ENCODE results near the gene C3orf49. TPM values are rescaled to one million over a fixed set of nuclear protein-coding genes. Genes with fewer than 3 reads are reported as not detected.

Gene C3orf49
- polyA plus RNA-seq, 1 of the 3 experiments (the other 2 are of a cell fraction), result not detected

GRCh38 chr3:63855333-63855940, 36.3 kb downstream of the C3orf49 start:
- Histone ChIP-seq H3K4me1 (ENCODE audit: control insufficient read depth in 1 of 2, insufficient read depth in 2 of 2, low read depth in 1 of 2, low read length in 1 of 2) (no peaks in the 10 kb centered on the region), H3K79me2 (ENCODE audit: insufficient read depth) (peaks cover 84% of the 10 kb centered on the region), H3K4me3 (ENCODE audit: low read depth in 2 of 2, low read length in 1 of 2) (no peak overlapping the region), H3K27me3 (ENCODE audit: insufficient read depth) (no peaks in the 10 kb centered on the region), H3K27ac (ENCODE audit: low read depth in 2 of 2, low read length in 1 of 2) (no peak overlapping the region), H3K4me2 (no peak overlapping the region), H3K9me2 (no peaks in the 10 kb centered on the region), H3K9me3 (no peaks in the 10 kb centered on the region), H3K36me3 (replicated peaks in 1 of 2; ENCODE audit: control insufficient read depth in 1 of 2, insufficient read depth in 2 of 2, low read length in 1 of 2) (no peaks in the 10 kb centered on the region), H3K9ac (no peak overlapping the region), H3F3A (replicated peaks; ENCODE audit: insufficient read depth) (no peaks in the 10 kb centered on the region), H4K20me1 (ENCODE audit: insufficient read depth) (no peaks in the 10 kb centered on the region), H2AFZ (ENCODE audit: low read depth) (no peak overlapping the region)
- TF ChIP-seq SIN3A (IDR thresholded peaks at IDR 0.05; ENCODE audit: borderline replicate concordance, low read depth, low read length), result no peak
- TF ChIP-seq FOXM1 (IDR thresholded peaks at IDR 0.05; ENCODE audit: low read depth), result no peak
- DNase-seq, result no peak
- POLR2A ChIA-PET, result no interaction called here
- CTCF ChIA-PET, result no interaction called here
- WGBS (ENCODE audit: low lambda C conversion rate), result 82% methylated on average over 1 of the region's 1 CpG

GRCh38 chr3:63857311-63857710, 38.2 kb downstream of the C3orf49 start:
- no peak overlapping the region for H3K27ac ChIP-seq (ENCODE audit: low read depth in 2 of 2, low read length in 1 of 2)
- H2AFZ ChIP-seq (ENCODE audit: low read depth), result no peak overlapping the region
- no peaks in the 10 kb centered on the region for H3K27me3 ChIP-seq (ENCODE audit: insufficient read depth)
- H3K4me1 ChIP-seq (ENCODE audit: control insufficient read depth in 1 of 2, insufficient read depth in 2 of 2, low read depth in 1 of 2, low read length in 1 of 2), result 0 out of 4 replicates have a peak, but pooled peaks cover 0 to 5% of the 10 kb centered on the region in 2 experiments
- H3K4me2 ChIP-seq, result no peak overlapping the region
- ChIA-PET CTCF (interaction anchor here (1.8 kb wide), 1 partner anchor 507 kb away, joined by 8 read pairs; no protein-coding TSS in a partner anchor), POLR2A (no interaction called here)
- H3F3A ChIP-seq (replicated peaks; ENCODE audit: insufficient read depth), result no peaks in the 10 kb centered on the region
- TF ChIP-seq TAF1 (IDR thresholded peaks at IDR 0.05; ENCODE audit: borderline replicate concordance, low read depth, low read length), result no peak
- no peak for TF ChIP-seq RFX5 (IDR thresholded peaks at IDR 0.05; ENCODE audit: low read length)
- no peak overlapping the region for H3K9ac ChIP-seq
- WGBS (ENCODE audit: low lambda C conversion rate), result 89% methylated on average over 2 of the region's 2 CpGs
- H4K20me1 ChIP-seq (ENCODE audit: insufficient read depth), result no peaks in the 10 kb centered on the region
- no peaks in the 10 kb centered on the region for H3K9me2 ChIP-seq
- peaks cover 87% of the 10 kb centered on the region for H3K79me2 ChIP-seq (ENCODE audit: insufficient read depth)
- H3K9me3 ChIP-seq, result no peaks in the 10 kb centered on the region
- no peak overlapping the region for H3K4me3 ChIP-seq (ENCODE audit: low read depth in 2 of 2, low read length in 1 of 2)
- no peaks in the 10 kb centered on the region for H3K36me3 ChIP-seq (replicated peaks in 1 of 2; ENCODE audit: control insufficient read depth in 1 of 2, insufficient read depth in 2 of 2, low read length in 1 of 2)
- no peak for DNase-seq

GRCh38 chr3:63860776-63861175, 41.7 kb downstream of the C3orf49 start:
- H3K4me3 ChIP-seq (ENCODE audit: low read depth in 2 of 2, low read length in 1 of 2), result no peak overlapping the region
- CTCF ChIA-PET, result no interaction called here
- POLR2A ChIA-PET, result no interaction called here
- peaks cover 86% of the 10 kb centered on the region for H3K79me2 ChIP-seq (ENCODE audit: insufficient read depth)
- H3F3A ChIP-seq (replicated peaks; ENCODE audit: insufficient read depth), result no peaks in the 10 kb centered on the region
- no peak overlapping the region for H3K27ac ChIP-seq (ENCODE audit: low read depth in 2 of 2, low read length in 1 of 2)
- no peak overlapping the region for H3K4me2 ChIP-seq
- no peak overlapping the region for H2AFZ ChIP-seq (ENCODE audit: low read depth)
- H3K9me3 ChIP-seq, result no peaks in the 10 kb centered on the region
- H4K20me1 ChIP-seq (ENCODE audit: insufficient read depth), result no peaks in the 10 kb centered on the region
- DNase-seq, result no peak
- H3K9ac ChIP-seq, result no peak overlapping the region
- peaks cover 6% of the 10 kb centered on the region in 2 experiments; a peak in 2 of 4 replicates for H3K4me1 ChIP-seq (ENCODE audit: control insufficient read depth in 1 of 2, insufficient read depth in 2 of 2, low read depth in 1 of 2, low read length in 1 of 2)
- TF ChIP-seq IRF3 (IDR thresholded peaks at IDR 0.05; ENCODE audit: low read depth, low read length) (no peak), RFX5 (IDR thresholded peaks at IDR 0.05; ENCODE audit: low read length) (no peak), YY1 (IDR thresholded peaks at IDR 0.05; ENCODE audit: low read depth) (no peak), FOSL2 (IDR thresholded peaks at IDR 0.05; ENCODE audit: borderline replicate concordance, low read depth) (no peak), USF1 (IDR thresholded peaks at IDR 0.05; ENCODE audit: borderline replicate concordance, low read depth) (no peak), JUND (IDR thresholded peaks at IDR 0.05) (no peak), RXRA (IDR thresholded peaks at IDR 0.05; ENCODE audit: borderline replicate concordance, low read depth) (no peak), POLR2AphosphoS5 (IDR thresholded peaks at IDR 0.05; ENCODE audit: low read depth, low read length) (no peak), PBX3 (IDR thresholded peaks at IDR 0.05) (no peak), CHD2 (IDR thresholded peaks at IDR 0.05; ENCODE audit: low read length, partially characterized antibody) (no peak), FOXM1 (IDR thresholded peaks at IDR 0.05; ENCODE audit: low read depth) (no peak), MEF2A (IDR thresholded peaks at IDR 0.05; ENCODE audit: borderline replicate concordance, low read depth) (no peak), GATA2 (CRISPR knock-in tag; IDR thresholded peaks at IDR 0.05) (no peak), FOXJ3 (CRISPR knock-in tag; IDR thresholded peaks at IDR 0.05) (no peak)
- TF ChIP-seq, protein P1, sequence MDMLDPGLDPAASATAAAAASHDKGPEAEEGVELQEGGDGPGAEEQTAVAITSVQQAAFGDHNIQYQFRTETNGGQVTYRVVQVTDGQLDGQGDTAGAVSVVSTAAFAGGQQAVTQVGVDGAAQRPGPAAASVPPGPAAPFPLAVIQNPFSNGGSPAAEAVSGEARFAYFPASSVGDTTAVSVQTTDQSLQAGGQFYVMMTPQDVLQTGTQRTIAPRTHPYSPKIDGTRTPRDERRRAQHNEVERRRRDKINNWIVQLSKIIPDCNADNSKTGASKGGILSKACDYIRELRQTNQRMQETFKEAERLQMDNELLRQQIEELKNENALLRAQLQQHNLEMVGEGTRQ (IDR thresholded peaks at IDR 0.05; ENCODE audit: borderline replicate concordance, low read depth, low read length), result no peak
- H3K36me3 ChIP-seq (replicated peaks in 1 of 2; ENCODE audit: control insufficient read depth in 1 of 2, insufficient read depth in 2 of 2, low read length in 1 of 2), result no peaks in the 10 kb centered on the region
- H3K9me2 ChIP-seq, result no peaks in the 10 kb centered on the region
- 96% methylated on average over 3 of the region's 3 CpGs for WGBS (ENCODE audit: low lambda C conversion rate)
- no peaks in the 10 kb centered on the region for H3K27me3 ChIP-seq (ENCODE audit: insufficient read depth)

All from SK-N-SH (cell line).